ENCODE measurements around the gene IPPK.

The IPPK gene

DNA sequence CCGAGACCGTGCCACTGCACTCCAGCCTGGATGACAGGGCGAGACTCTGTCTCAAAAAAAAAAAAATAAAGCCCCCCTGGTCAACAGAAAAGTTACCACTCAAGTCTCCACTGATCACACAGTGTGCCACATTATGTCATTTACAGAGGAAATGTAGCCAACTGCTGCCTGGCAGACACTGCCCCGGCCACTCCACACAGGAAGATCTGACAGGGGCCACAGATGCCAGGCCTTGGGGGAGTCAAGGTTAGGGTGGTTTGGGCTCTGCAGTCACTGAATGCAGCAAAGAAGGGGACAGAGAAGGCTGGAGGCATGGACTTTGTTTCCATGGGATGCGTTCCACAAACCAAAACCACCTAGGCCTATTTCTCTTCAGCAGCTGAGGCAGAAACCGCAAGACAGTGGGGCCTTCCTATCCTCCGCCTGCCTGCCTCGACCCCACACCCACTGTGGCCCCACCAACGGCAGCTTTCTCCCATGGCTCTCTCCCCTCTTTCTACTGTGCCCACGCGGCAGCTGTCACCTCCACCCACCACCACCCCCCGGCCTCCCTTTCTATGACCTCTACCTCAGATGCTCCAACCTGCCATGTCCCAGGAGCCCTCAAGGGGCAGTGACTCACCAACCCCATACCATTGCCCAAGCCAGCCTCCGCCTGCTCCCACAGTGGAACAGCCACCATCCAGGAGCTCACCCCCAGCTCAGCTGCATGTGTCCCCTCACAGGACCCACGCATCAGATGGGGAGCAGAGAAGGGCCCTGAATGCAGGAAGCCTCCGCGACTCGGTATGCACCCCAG lies 12.4 kb downstream of the IPPK start:
- DNase-seq (ENCODE audit: low read depth, low spot score): no peak

DNA sequence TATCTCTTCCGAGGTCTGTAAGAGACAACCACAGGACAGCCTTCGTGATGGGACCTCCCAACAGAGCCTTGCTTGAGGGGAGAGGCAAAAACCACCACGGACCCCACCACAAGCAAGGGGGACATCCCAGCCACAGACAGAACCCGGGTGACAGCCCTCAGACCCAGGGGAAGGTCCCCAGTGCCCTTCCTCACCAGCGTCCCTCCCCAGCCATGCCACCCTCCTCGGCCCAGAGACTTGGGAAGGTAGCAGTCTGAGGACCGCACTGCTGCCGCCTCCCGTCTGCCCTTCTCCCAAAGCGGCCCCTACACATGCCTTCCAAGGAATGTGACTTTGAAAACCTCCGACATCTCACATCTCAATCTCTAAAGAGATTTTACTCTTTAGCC lies 13.4 kb downstream of the IPPK start:
- DNase-seq (ENCODE audit: low read depth, low spot score): no peak

DNA sequence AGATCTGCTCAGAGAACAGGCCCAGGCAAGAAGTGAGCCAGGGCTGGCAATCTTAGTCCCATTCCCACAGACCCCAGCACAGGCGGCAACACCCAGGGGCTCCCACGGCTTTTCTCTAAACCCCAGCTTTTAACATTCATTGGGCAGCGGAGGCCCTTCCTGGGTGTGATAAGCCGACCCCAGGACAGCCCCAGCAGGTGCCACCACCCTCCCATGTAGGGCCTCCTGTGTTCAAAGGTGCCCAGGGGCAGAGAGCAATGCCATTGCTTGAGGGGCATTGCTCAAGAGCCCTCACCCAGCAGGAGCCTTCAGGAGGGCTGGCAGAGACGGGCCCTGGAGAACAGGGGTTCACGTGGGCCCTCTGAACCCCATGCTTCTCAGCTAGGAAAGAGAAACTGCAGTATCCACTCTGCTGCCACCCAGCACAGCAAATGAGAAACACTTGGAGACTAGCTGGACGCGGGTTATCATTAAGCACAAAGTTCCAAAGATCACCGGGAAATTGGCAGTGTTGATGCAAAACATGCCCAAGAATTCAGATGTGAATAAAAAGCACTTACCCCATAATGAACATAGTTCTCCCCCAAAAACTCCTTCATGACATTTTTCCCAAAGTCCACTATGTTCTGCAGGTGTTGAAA lies 13.9 kb downstream of the IPPK start:
- no peak for DNase-seq (ENCODE audit: low read depth, low spot score)

DNA sequence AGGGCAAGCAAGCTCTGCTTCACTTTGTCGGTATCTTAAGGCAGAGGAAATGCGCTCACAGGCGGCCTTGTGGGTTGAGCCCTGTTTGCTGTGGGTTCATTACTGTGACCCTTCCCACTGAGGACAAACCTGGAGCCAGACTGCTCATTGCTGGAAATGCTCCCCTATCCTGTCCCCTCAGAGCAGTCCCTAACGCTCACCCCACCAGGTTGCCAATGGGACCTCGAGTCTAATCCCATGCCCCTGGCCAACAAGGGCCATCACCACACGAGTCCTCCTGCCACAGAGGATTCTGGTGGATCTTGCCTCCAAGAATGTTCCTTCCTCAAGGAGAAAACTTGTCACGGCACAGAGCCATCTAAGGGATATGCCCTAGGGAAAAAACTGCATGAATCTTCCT lies 14.6 kb downstream of the IPPK start:
- DNase-seq (ENCODE audit: low read depth, low spot score): no peak

DNA sequence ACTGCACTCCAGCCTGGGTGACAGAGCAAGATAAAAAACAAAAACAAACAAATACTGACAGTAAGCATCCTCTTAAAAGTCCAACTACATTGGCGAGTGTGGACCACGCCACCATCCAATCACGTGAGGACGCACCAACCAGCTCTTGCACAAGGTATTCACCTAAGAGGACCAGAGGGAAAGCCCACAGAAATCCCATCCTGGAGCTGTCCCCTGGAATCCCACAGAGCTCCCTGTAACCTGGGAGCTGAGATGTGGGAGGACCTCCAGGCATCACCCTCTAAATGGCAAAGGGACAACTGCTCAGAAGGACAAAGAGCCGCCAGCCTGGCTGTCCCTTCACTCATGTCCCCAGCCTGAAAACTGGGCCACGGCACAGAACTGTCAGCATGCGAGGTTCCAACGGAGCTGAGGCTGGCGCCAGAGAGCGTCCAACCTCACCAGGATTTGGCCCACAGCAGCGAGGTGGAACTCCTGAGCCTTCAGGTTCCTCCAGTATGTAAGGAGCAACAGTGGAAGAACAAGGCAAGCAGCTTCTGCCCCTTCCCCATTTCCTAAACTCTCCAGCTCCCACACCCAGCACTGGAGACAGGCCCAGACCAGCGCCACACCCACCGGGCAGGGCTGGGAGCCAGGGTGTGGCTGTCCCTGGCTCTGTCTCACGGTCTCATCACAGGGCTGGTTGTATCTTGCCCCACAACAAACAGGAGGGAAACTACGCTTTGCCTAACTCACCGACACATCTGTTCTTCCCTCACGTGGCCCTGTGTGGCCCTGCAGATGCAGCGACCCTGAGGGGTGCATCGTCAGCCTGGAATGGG lies 15.2 kb downstream of the IPPK start:
- no peak for DNase-seq (ENCODE audit: low read depth, low spot score)

DNA sequence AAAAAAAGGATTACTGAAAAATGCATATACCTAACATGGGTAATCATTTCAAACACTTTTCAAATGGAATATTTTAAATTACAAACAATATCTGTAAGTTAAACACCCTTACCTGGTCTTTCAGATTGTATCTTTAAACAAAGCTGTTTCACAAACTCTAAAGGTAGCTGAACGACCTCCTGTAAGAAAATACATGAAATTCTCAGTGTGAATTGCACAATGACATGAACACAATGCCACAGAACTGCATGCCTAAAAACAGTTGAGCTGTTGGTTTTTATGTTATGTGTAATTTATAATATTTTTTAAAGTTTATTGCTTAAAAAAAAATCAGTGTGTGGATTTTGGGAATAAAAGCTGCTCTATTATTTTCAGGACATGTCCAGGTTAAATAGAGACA lies 17.5 kb downstream of the IPPK start:
- no peak for DNase-seq (ENCODE audit: low read depth, low spot score)

DNA sequence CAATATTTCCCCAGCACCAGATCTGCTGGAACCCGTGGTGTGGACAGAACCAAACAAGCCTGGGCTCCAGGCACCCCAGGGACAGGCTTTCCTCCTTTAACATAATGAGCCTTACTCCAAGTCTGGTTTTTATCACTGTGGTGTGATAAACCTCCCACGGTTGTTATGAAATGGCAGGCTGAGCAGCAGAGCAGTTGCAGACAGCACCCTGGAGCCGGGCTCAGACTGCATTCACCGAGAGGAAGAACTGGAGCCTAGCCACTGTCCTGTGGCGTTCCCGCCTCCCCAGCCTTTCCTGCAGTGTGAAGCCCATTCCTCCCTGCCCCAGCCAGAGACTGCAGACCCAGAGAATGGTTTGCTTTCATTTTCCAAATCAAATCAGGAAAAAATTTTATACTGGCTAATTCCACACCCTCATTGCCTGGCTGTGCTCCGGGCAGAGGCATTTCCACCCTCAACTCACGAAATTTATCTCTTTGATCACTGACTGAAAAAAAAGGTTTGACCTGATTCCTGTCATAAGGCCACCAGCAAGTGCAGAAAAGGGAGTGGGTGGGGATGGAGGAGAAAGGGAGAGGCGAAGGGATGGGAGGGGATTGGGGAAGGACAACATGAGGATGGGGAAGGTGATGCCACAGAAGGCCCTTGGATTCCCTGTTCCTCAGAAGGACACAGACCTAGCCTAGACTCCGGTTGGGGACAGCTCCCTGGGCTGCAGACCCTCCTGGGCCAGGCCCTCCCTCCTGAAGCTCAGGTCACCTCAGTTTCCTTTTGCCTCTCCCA lies 18.9 kb downstream of the IPPK start:
- no peak for DNase-seq (ENCODE audit: low read depth, low spot score)

DNA sequence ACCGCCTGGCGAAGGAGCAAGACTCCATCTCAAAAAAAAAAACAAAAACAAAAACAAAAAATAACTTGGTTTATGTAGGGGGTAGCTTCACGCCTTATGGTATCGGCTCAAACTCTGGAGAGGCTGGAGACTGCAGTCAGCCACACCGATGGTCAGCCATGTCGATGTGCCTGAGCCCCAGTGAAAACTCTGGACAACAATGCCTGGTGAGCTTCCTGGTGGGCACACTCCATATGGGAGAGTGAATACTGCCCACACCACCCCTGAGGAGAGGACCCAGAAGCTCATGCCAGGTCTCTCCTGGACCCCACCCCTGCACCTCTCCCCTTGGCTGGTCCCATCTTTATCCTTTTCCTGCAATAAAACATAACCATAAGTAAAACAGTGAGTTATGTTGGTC lies 19.6 kb downstream of the IPPK start:
- DNase-seq (ENCODE audit: low read depth, low spot score): no peak

DNA sequence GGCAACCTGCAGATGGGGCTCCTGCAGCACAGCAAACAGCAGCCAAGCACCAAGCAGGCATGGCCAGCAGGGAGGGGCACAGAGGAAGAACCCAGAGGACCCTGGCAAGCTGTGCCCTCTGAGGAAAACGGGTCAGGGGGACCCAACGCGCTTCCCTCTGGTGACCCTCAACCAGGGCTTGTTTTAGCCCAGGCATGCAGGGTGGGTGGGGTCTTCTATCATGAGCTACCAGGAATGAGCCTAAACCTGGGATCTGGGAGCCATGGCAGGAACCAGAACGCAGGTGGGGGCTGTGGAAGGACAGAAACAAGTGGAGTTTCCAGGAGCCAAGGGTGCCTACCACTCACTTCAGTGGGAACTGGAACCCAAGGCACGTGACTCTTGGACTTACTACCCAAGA lies 20.9 kb downstream of the IPPK start:
- DNase-seq (ENCODE audit: low read depth, low spot score): no peak

DNA sequence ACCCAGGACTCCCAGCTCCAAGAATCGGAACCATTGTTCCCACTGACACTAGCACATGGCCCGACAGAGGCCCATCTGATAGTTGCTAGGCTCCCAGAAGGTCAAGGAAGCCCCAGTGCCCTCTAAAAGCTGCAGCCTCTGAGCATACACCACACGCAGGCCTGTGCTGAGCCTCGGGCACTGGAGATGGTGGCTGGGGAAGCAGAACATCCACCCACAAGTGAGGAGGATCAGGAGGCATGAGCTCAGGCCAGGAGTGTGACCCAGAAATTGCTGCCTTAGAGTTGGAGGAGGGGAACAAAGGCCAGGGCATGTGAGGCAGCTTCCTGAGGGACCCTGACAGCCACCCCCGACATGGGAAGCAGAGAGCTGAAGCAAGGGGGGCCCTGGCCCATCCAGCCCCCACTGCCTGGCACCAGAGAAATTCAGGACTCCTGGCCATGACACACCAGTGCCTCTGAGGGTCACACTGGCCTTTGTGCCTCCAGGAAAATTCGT lies 21.4 kb downstream of the IPPK start:
- DNase-seq (ENCODE audit: low read depth, low spot score): no peak

DNA sequence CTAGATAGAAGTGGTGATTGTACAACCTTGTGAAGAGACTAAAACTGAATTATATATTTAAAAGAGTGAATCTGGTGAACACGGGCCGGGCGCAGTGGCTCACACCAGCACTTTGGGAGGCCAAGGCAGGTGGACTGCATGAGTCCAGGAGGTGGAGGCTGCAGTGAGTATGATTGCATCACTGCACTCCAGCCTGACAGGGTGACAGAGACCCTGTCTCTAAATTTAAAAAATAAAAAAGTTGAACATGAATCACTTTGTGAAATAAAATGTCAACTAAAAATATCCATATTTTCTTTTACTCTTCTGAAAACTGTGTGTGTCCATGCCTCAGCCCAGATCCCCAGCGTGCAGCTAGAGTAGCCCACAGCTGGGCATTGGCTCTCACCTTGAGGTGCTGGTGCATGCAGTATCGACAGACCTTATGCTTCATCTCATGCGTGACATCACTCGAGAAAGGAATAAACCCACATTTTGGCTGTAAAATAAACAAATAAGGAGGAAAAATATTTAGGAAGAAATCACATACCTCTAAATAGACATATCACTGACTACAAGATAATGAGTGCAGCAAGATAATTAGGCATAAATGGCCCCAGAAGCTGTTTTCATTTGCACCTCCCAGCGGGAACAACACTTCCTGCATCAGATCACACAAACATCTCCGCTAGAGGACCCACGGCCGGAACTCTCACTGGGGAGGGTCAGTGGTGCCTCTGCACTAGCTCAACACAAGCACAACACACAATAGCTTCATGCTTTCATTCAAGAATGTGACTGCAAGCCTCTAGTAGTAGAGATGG lies 22.1 kb downstream of the IPPK start:
- DNase-seq (ENCODE audit: low read depth, low spot score): no peak

DNA sequence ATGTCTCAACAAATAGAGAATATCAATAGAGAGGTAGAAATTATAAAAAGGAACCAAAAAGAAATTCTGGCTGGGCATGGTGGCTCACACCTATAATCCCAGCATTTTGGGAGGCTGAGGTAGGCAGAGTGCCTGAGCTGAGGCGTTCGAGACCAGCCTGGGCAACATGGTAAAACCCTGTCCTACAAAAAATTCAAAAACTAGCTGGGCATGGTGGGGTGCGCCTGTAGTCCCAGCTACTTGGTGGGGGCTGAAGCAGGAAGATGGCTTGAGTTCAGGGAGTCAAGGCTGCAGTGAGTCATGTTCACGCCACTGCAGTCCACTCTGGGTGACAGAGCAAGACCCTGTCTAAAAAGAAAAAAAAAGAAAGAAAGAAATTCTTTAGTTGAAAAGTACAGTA lies 24.9 kb downstream of the IPPK start:
- no peak for DNase-seq (ENCODE audit: low read depth, low spot score)

DNA sequence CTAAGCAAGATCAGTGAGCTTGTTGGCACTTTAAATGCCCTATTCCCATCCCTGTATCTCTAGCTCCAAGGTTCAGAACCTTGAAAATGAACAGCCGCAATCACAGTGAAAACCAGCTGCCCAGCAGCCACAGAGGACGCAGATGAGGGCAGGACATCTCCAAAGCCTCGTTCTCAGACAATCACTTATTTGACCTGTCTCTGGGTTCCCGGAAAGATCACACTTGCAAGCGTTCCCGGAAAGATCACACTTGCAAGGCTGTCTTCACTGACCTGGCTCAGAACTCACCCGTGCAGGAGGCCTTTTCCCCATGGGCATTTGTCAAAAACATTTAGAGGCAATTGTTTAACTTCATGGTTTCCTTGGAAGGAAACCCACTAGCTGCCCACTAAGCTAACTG lies 25.7 kb downstream of the IPPK start:
- DNase-seq (ENCODE audit: low read depth, low spot score): no peak

DNA sequence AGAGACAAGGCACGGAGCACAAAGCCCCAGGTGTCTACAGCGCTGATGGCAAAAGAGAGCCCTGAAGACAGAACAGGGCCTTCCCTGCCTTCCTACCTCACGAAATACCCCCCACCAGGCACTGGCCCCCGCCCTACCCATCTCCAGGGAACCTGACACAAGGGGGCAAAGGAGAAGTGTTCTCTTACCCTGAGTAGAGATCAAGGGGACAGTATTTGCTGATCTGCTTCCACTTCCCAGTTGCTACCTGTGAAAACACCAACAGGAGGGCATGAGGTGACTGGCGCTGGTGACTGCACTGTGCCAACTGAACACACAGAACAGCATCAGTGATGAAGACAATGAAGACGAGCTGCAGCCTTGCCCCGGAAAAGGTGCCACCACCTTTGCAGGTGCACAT lies 27.4 kb downstream of the IPPK start:
- no peak for DNase-seq (ENCODE audit: low read depth, low spot score)

DNA sequence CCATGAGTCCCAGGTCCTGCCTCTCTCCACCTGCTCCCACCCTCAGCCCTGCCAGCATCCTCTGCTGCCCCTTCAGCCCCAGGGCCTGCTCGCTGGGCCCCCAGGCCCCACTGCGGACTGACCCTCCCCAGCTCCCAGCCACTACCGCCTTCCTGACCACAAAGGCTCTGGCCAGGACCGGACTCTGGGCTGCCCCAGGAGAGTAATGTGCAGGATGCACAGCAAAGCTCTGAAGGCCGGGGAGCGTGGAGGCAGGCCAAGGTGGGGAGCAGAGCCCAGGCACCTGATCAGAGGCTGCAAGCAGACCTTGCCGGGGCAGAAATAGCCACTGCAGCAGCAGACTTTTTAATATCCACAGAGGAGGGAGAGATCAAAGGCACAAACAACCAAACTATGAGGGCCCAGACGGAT lies 27.9 kb downstream of the IPPK start:
- DNase-seq (ENCODE audit: low read depth, low spot score): no peak

DNA sequence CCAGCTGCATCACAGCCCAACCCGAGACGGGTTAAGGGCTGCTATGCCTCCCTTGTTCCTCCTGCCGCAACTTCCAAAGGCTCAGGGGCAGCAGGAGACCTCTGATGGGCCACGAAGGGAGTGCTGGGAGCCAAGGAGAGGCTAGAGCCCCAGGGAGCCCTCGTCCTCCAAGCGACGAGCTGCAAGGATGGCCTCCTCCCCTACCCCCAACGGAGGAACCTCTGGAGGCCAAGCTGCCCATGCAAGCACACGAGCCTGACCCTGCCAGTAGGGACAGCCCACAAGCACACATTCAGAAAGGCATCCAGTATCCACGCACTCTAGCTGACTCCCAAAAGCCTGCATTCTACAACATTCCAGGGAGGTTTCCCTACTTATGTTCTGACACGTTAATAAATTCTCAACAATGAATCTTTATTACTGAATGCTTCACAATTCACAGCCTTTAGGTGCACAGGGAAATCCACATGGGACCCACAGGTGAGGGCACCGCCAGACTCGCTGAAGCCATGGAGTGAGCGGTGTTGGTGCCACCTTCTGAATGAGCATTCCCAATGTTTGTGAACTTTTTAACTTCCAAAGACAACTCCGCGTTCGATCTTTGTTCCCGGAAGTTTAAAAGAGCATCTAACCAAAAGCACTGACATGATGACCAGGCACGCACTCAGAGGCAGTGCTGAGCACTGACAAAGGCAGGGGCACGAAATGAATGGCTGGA lies 28.7 kb downstream of the IPPK start:
- DNase-seq (ENCODE audit: low read depth, low spot score): no peak

DNA sequence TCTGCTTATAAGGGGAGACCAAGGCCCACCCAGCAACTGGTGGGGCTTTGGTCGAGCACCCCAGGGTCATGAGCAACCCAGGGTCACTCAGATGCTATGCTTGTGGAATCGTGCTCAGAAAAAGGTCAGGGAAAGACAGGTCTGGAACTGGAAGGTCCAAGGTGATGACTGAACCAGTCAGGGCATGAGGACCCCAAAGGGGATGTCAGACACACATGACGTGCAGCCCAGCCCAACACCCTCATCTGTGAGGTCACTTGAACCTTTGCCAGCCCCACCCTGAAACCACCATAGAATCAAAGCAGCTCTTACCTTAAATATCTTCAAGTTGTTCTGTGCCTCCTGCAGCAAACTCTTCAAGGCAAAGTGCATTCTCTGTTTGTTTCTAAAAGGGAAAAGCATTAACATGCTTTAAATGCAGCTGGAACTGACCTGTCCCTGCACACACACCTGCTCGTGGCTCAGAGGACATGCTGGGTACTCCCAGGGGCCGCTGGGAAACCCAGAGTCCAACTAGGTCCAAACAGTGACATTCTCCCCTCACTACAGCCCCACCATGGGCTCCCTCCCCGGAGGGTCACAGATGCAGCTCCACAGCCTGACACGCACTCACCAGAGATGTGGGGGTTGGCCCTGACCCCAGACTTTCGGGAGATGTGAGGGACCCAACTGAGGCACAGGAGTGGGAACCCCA lies 29.4 kb downstream of the IPPK start:
- no peak for DNase-seq (ENCODE audit: low read depth, low spot score)

DNA sequence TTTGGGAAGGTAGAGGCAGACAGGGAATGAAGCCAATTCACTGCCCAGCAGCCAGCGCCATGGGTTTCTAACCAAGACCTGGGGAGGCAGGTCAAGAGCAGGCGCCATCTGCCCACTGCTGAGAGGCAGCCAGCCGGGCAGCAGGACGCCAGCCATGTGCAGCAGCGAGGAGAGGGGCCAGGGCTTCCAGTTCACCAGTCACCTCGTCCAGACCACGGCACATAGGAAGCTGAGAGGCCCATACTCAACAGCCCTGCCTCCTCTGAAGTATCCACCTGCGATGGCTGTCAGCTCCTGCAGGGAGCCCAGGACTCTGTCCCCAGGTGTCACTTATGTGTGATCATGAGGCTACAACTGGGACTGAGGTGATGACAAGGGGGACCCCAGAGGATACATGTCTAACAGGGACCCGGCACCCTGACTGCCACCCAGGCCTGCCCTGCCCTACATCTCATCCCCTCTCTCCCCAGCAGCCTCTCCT lies 30.1 kb downstream of the IPPK start:
- DNase-seq (ENCODE audit: low read depth, low spot score): no peak

DNA sequence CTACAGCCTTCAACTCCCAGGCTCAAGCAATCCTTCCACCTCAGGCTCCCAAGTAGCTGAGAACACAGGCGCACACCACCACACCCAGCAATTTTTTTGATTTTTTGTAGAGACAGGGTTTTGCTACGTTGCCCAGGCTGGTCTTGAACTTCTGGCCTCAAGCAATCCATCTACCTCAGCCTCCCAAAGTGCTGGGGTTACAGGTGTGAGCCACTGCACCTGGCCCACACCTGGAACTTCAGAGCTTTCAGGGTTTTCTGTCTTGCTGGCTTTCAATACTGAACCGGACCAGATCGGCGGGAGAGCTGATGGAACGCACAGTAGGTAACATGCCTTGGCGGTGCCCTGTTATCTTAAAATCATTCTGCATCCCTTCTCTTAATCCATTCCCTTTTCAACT lies 30.8 kb downstream of the IPPK start:
- no peak for DNase-seq (ENCODE audit: low read depth, low spot score)

All from activated CD4-positive, CD25-positive, alpha-beta regulatory T cell treated with anti-CD3 and anti-CD28 coated beads, Interleukin-2, amount 50 U/mL, for 16 hours (primary cell).